NCI-H748 treated with DMSO at 0.1 percent for 48 hours (cell line): Measurements from ENCODE around the gene TEDC2.
A peak's percentile ranks its signal among the peaks of the same experiment; 100 is the strongest.

Source experiments
- DNase-seq: peaks from one replicate; lab custom pipeline; 2025; lab: John Stamatoyannopoulos, UW

TEDC2 gene

GRCh38 chr16:2496223-2497115, 36.6 kb downstream of the TEDC2 start:
- DNase-seq, result no peak

- DNase-seq, result no peak
These were observed 37.3 kb downstream of the TEDC2 start for GRCh38 chr16:2497116-2497630.

GRCh38 chr16:2497695-2498484, 38.0 kb downstream of the TEDC2 start:
- no peak for DNase-seq

- no peak for DNase-seq
These were observed 38.8 kb downstream of the TEDC2 start for GRCh38 chr16:2498531-2499253.

- DNase-seq, result no peak
These were observed 39.5 kb downstream of the TEDC2 start for GRCh38 chr16:2499454-2499853.

- DNase-seq, result no peak
These were observed 40.1 kb downstream of the TEDC2 start for GRCh38 chr16:2499890-2500429.

GRCh38 chr16:2500430-2500917, 40.6 kb downstream of the TEDC2 start:
- no peak for DNase-seq

GRCh38 chr16:2500918-2501750, 41.2 kb downstream of the TEDC2 start:
- peak; percentile 3 for DNase-seq

- no peak for DNase-seq
These were observed 42.3 kb downstream of the TEDC2 start for GRCh38 chr16:2501946-2502895.

- DNase-seq, result no peak
These were observed 45.8 kb downstream of the TEDC2 start for GRCh38 chr16:2505695-2506094.

GRCh38 chr16:2507052-2507659, 47.2 kb downstream of the TEDC2 start:
- no peak for DNase-seq

- DNase-seq, result no peak
These were observed 47.8 kb downstream of the TEDC2 start for GRCh38 chr16:2507665-2508064.

GRCh38 chr16:2508722-2509400, 49.0 kb downstream of the TEDC2 start:
- no peak for DNase-seq

GRCh38 chr16:2511128-2511800, 51.4 kb downstream of the TEDC2 start:
- DNase-seq, result no peak

- no peak for DNase-seq
These were observed 52.3 kb downstream of the TEDC2 start for GRCh38 chr16:2511996-2512734.

GRCh38 chr16:2512735-2513404, 53.0 kb downstream of the TEDC2 start:
- DNase-seq, result no peak
